ENCODE data around the gene LEFTY1. TPM values are rescaled to one million over a fixed set of nuclear protein-coding genes. Genes with fewer than 3 reads are reported as not detected.
"Not testable (repeated sequence)": the region's sequence is repeated elsewhere in the genome, so short reads cannot be mapped to it uniquely, and the experiment has no call there.

The LEFTY1 gene
- total RNA-seq, 1 donor from 2014 or later = 0.99 TPM

DNA sequence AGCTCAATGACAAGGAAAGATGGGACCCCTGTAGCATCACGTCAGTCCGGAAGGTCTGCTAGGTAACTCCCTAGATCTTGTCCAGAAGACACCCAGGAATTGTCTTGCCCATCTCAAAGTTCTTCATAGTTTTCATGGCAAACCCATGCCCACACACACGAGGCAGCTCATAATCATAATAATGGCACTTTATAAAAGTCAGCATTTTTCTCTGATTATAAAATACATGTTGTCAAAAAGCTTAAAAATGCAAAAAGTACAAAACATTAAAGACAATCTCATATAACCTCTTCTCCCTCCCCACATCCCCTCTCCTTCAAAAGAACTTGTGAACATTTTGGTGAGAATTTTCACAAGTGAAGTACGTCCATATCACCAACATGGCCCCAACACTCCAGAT lies 48.2 kb downstream of the LEFTY1 start:
- Mint-ChIP-seq H3K36me3 (ENCODE audit: low read depth) (peaks cover 5% of the 10 kb centered on the region), H3K27me3 (ENCODE audit: low read depth) (no peaks in the 10 kb centered on the region), H3K9me3 (ENCODE audit: low read depth) (no peaks in the 10 kb centered on the region), H3K4me3 (ENCODE audit: unreplicated experiment) (no peak overlapping the region), H3K27ac (ENCODE audit: unreplicated experiment) (no peak overlapping the region), H3K4me1 (ENCODE audit: low read depth) (peaks cover 7% of the 10 kb centered on the region)
- DNase-seq (ENCODE audit: low spot score) = no peak
- TF ChIP-seq CTCF (IDR thresholded peaks at IDR 0.05) = no peak

DNA sequence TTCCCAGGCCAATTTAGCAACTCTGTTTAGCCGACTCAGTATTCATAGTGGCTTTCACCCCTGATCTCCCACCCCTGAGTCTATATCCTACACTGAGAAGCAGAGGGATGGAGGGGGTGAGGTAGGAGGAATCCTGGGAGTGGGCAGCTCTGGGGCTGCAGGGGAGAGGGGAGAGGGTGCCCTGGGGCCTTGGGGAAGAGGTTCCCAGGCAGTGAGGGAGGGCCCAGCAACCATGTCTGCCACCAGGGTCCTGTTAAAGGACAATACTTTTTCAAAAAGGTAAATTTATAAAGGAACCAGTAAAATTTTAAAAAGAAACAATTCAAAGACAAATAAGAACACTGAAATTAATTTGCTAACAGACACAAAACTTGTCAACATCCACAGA lies 48.7 kb downstream of the LEFTY1 start:
- TF ChIP-seq CTCF (IDR thresholded peaks at IDR 0.05) = no peak
- H3K4me1 Mint-ChIP-seq (ENCODE audit: low read depth) = peaks cover 9% of the 10 kb centered on the region
- H3K9me3 Mint-ChIP-seq (ENCODE audit: low read depth) = no peaks in the 10 kb centered on the region
- no peak overlapping the region for H3K4me3 Mint-ChIP-seq (ENCODE audit: unreplicated experiment)
- no peak for DNase-seq (ENCODE audit: low spot score)
- peaks cover 3% of the 10 kb centered on the region for H3K36me3 Mint-ChIP-seq (ENCODE audit: low read depth)
- H3K27me3 Mint-ChIP-seq (ENCODE audit: low read depth) = no peaks in the 10 kb centered on the region
- no peak overlapping the region for H3K27ac Mint-ChIP-seq (ENCODE audit: unreplicated experiment)

- H3K27me3 Mint-ChIP-seq (ENCODE audit: low read depth) = no peaks in the 10 kb centered on the region
- H3K27ac Mint-ChIP-seq (ENCODE audit: unreplicated experiment) = no peak overlapping the region
- peaks cover 3% of the 10 kb centered on the region for H3K36me3 Mint-ChIP-seq (ENCODE audit: low read depth)
- no peak overlapping the region for H3K4me3 Mint-ChIP-seq (ENCODE audit: unreplicated experiment)
- H3K4me1 Mint-ChIP-seq (ENCODE audit: low read depth) = peaks cover 20% of the 10 kb centered on the region
- H3K9me3 Mint-ChIP-seq (ENCODE audit: low read depth) = no peaks in the 10 kb centered on the region
- no peak for TF ChIP-seq CTCF (IDR thresholded peaks at IDR 0.05)
- DNase-seq (ENCODE audit: low spot score) = no peak
These were observed 50.2 kb downstream of the LEFTY1 start for GRCh38 chr1:225838793-225839192.

GRCh38 chr1:225836296-225836695 lies 52.6 kb downstream of the LEFTY1 start:
- not testable (repeated sequence) for H3K4me3 Mint-ChIP-seq (ENCODE audit: unreplicated experiment); H3K9me3 Mint-ChIP-seq (ENCODE audit: low read depth); H3K27me3 Mint-ChIP-seq (ENCODE audit: low read depth); H3K27ac Mint-ChIP-seq (ENCODE audit: unreplicated experiment); DNase-seq (ENCODE audit: low spot score)
- Mint-ChIP-seq H3K36me3 (ENCODE audit: low read depth) (peaks cover 11% of the 10 kb centered on the region), H3K4me1 (ENCODE audit: low read depth) (peaks cover 20% of the 10 kb centered on the region)

Small RNA genes within 50 kb of the gene (microRNA-seq; reads per million reads assigned to microRNA genes)
- not detected for gene MIR6741 (ENCODE audit: borderline number of aligned reads)

Other genes with a start within 250 kb of the LEFTY1 start
- gene ENAH, start 236.0 kb downstream of the LEFTY1 start, total RNA-seq = 208 to 457 TPM (median 434 TPM) in 3 replicates
- 190 to 207 TPM (median 200 TPM) in 3 replicates for gene SRP9, start 111.3 kb downstream of the LEFTY1 start, total RNA-seq
- gene EPHX1, start 79.0 kb downstream of the LEFTY1 start, total RNA-seq = 61.8 to 69.1 TPM (median 67.0 TPM) in 3 replicates
- gene TMEM63A, start 6.8 kb downstream of the LEFTY1 start, total RNA-seq = 48.4 to 52.5 TPM (median 50.3 TPM) in 3 replicates
- 43.4 to 52.4 TPM (median 43.5 TPM) in 3 replicates for gene PYCR2, start 35.1 kb upstream of the LEFTY1 start, total RNA-seq
- 10.2 to 39.6 TPM (median 38.3 TPM) in 3 replicates for gene LEFTY2, start 52.1 kb upstream of the LEFTY1 start, total RNA-seq
- gene SDE2, start 110.2 kb upstream of the LEFTY1 start, total RNA-seq = 20.8 to 21.9 TPM (median 21.5 TPM) in 3 replicates
- 307 to 328 TPM (median 315 TPM) in 3 replicates for gene H3-3A, start 173.6 kb upstream of the LEFTY1 start, total RNA-seq

Data from chondrocyte (in vitro differentiated cells).